Stimulated activated CD4-positive, alpha-beta T cell treated with anti-CD3 and anti-CD28 coated beads, Interleukin-2, amount 100 ng/mL, for 24 hours (primary cell): ENCODE results near the gene RPS17.
"Not testable (repeated sequence)": the region's sequence is repeated elsewhere in the genome, so short reads cannot be mapped to it uniquely, and the experiment has no call there.

Source experiments
- DNase-seq, 2 donors: peaks; one replicate each; pipeline ENCODE4 v3.0.0-alpha.2; 2020

Gene RPS17

DNA sequence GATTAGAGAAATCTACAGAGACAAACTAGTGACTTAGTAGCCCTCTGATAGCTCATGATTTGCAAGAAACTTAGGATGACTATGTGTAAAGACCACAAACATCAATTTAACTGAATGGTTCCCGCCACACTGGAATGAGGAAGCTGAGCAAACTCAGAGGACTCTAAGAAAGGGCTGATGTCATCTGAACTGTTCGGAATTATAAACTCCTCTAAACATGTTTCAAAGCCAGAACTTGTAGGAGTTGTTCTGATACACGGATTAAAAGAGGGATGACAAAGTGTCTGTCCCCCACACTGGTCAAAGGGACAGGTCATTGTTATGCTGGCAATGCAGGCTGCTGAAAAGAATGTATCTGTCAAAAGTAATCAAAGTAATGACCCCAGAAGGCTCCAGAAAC, 34.4 kb downstream of the RPS17 start:
- not testable (repeated sequence) for DNase-seq

DNA sequence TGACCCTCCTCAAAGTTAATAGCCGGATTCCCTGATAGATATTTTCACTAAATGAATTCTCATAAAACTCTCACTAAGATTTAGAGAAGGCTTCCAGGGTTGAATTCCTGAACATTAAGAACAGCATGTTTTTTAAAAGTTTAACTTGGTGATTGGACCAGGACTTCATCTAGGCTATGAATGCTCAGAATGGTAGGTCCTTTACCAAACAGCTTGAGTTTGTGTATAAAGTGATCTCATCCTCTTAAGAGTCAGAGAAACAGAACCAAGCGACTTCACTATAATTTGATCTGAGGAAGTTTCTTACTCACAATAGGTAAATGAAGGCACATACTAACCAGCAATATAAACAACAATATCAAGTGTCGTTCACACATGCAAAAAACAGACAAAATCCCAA, 36.2 kb downstream of the RPS17 start:
- not testable (repeated sequence) for DNase-seq

DNA sequence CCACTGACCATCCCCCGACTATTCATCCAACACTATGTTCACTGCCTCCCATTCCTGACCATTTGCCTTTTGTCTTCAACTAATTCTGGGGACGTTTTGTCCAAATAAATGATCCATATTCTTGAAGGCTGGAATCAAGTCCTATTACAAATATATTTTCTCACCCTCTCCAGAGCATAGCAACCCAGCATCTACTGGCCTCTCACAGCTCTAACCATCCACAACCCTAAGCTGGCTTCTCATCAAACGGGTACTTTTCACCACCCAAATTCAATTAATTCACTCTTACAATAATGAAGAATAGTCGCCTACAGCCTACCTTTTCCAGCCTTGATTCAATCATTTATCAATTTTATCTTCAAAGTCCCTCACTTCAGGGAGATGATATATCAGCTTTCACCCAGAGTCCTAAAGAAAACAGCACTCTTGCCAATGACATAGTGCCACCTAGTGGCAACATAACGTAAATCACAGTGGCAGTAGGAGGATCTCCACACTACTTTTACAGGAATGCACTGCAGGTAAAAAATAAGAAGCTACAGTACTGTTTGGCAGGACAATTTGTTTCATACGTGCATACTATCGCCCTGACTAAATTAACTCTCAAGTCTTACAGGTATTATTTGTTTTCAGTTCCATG, 37.4 kb downstream of the RPS17 start:
- DNase-seq, result peak in 1 of 2 donors; percentile 21

DNA sequence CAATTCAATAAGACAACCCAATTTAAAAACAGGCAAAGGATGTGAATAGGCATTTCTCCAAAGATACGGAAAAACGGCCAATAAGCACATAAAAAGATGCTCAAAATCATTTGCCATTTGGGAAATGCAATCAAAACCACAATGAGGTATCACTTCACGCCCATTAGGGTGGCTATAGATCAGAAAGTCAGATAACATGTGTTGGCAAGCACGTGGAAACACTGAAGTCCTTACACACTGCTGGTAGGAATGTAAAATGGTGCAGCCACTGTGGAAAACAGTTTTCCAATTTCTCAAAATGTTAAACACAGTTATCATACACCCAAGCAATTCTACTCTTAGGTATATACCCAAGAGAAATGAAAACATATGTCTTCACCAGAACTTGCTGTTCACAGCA, 39.5 kb downstream of the RPS17 start:
- DNase-seq, result not testable (repeated sequence)

DNA sequence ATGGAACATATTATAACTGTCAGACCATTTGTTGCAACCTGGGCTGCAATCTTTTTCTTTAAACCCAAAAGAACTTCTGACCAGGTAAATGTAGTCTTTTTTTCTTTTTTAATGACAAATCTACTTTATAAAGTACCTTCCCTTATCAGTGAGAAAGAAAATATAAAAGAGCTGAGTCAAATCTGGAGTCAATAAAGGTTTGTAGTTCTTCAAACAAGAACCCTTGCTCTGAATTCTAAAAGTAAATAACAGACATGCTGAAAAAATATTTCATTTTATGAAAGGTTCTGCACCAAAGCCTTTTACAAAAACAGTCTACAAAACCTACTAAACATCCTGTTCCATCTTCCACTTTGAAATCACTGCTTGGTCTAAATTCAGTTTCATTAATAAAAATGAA, 42.3 kb downstream of the RPS17 start:
- not testable (repeated sequence) for DNase-seq

- DNase-seq, result not testable (repeated sequence)
Observed at GRCh38 chr15:82488250-82488649, 52.0 kb downstream of the RPS17 start.

- DNase-seq, result not testable (repeated sequence)
Observed at GRCh38 chr15:82487045-82487444, 53.2 kb downstream of the RPS17 start.
